Esophagus squamous epithelium (tissue), 5 donors: Measurements from ENCODE around the gene ZNF532. TPM values are rescaled to one million over a fixed set of nuclear protein-coding genes. Genes with fewer than 3 reads are reported as not detected.
A peak's percentile ranks its signal among the peaks of the same experiment; 100 is the strongest.

ENCODE experiments used
- DNase-seq: peaks from one replicate; lab custom pipeline; 2025; lab: John Stamatoyannopoulos, UW
- H3K27ac ChIP-seq, 4 donors: fragments of 200-600 bp; sonication (generic); one replicate each; pipeline ENCODE4 v1.5.1; 2016 to 2019; ENCODE audit warnings: mild to moderate bottlenecking in 1 of 4
- H3K27me3 ChIP-seq, 4 donors: fragments of 200-600 bp; sonication (generic); 1 replicate in 3 of 4; 2 replicates in 1 of 4; pipeline versions ENCODE4 v1.5.1 to v1.6.0; 2017 to 2021; ENCODE audit warnings: antibody characterized with exemption in 1 of 4
- H3K36me3 ChIP-seq, 3 donors: fragments of 200-600 bp; sonication (generic); one replicate each; pipeline ENCODE4 v1.5.1; 2016 to 2019
- H3K4me1 ChIP-seq, 3 donors: fragments of 200-600 bp; sonication (generic); one replicate each; pipeline ENCODE4 v1.5.1; 2017 to 2019
- H3K4me3 ChIP-seq, 4 donors: fragments of 200-600 bp; sonication (generic); 1 replicate in 3 of 4; 2 replicates in 1 of 4; pipeline ENCODE4 v1.5.1; 2016 to 2019; ENCODE audit warnings: mild to moderate bottlenecking in 2 of 4, moderate library complexity in 1 of 4
- H3K9me3 ChIP-seq, 3 donors: fragments of 200-600 bp; sonication (generic); one replicate each; pipeline ENCODE4 v1.5.1; 2016 to 2019
- CTCF ChIP-seq, 6 experiments: fragments of 450-650 bp in 4 of 6; fragments of 200-600 bp in 2 of 6; sonication (generic) in 2 of 6; IDR thresholded peaks; one replicate each; pipeline ENCODE4 v1.5.1; 2016 to 2019; ENCODE audit warnings: antibody characterized with exemption in 6 of 6, mild to moderate bottlenecking in 4 of 6, moderate library complexity in 4 of 6
- POLR2A ChIP-seq, 4 donors: fragments of 450-650 bp; IDR thresholded peaks; one replicate each; pipeline ENCODE4 v1.6.1; 2017; ENCODE audit warnings: antibody characterized with exemption in 4 of 4, mild to moderate bottlenecking in 4 of 4, moderate library complexity in 3 of 4
- WGBS, 2 donors: methylation state at CpG; one replicate each; pipeline ENCODE4 v1.1.5; 2018; 5-methylcytosine and 5-hydroxymethylcytosine counted together
- intact Hi-C: fragments of 100-400 bp; cut with DNase I; formaldehyde crosslinking; loops from one replicate; pipeline ENCODE4 v1.15.0; 2022
- total RNA-seq, 4 donors: library from RNA; depleted of rRNA; stranded (reverse); fragments of >200 nt; gene quantifications; one replicate each; pipeline ENCODE4 v1.1.0, GENCODE V29; 2016
- donor health status: DM: yes; HTN: yes; CAD: no.

Gene ZNF532
- total RNA-seq, 4 donors from 2014 or later, result 30.7 to 52.3 (median 32.6) TPM

GRCh38 chr18:58884680-58885079 is 20.0 kb downstream of the ZNF532 start:
- no peak overlapping the region for H3K4me3 ChIP-seq
- H3K27me3 ChIP-seq, result no peaks in the 10 kb centered on the region
- DNase-seq, result no peak
- 89 to 92% methylated on average over 5 of the region's 5 CpGs for WGBS, 2 donors
- H3K36me3 ChIP-seq, result peaks cover 0 to 52% (median 0%) of the 10 kb centered on the region in 3 donors
- no peaks in the 10 kb centered on the region for H3K9me3 ChIP-seq
- H3K27ac ChIP-seq, result no peak overlapping the region
- TF ChIP-seq CTCF (IDR thresholded peaks at IDR 0.05) (no peak), POLR2A (IDR thresholded peaks at IDR 0.05) (no peak)
- intact Hi-C loops, result no loop called here
- H3K4me1 ChIP-seq, result peaks cover 0 to 43% (median 7%) of the 10 kb centered on the region in 3 donors

- Histone ChIP-seq H3K4me3 (no peak overlapping the region), H3K36me3 (peaks cover 0 to 41% (median 0%) of the 10 kb centered on the region in 3 donors), H3K27ac (peak overlapping the region in 3 of 4 donors; percentile 6 to 73 (median 60)), H3K27me3 (no peaks in the 10 kb centered on the region), H3K9me3 (no peaks in the 10 kb centered on the region), H3K4me1 (peaks cover 0 to 34% (median 7%) of the 10 kb centered on the region in 3 donors)
- DNase-seq, result no peak
- 57 to 60% methylated on average over 3 of the region's 3 CpGs for WGBS, 2 donors
- intact Hi-C loops, result no loop called here
- no peak for TF ChIP-seq CTCF (IDR thresholded peaks at IDR 0.05)
- TF ChIP-seq POLR2A (IDR thresholded peaks at IDR 0.05), result no peak
These were observed 21.8 kb downstream of the ZNF532 start for GRCh38 chr18:58886431-58886830.

- intact Hi-C loops, result no loop called here
These were observed 22.4 kb downstream of the ZNF532 start for GRCh38 chr18:58886864-58887612.

GRCh38 chr18:58887613-58887963 is 22.9 kb downstream of the ZNF532 start:
- Histone ChIP-seq H3K27ac (peak overlapping the region in 3 of 4 donors; percentile 60 to 78 (median 73)), H3K27me3 (no peaks in the 10 kb centered on the region), H3K9me3 (no peaks in the 10 kb centered on the region), H3K4me1 (peaks cover 0 to 36% (median 7%) of the 10 kb centered on the region in 3 donors), H3K36me3 (peaks cover 0 to 40% (median 0%) of the 10 kb centered on the region in 3 donors), H3K4me3 (peak overlapping the region in 1 of 4 donors; percentile 28)
- intact Hi-C loops, result no loop called here
- no peak for DNase-seq
- TF ChIP-seq POLR2A (IDR thresholded peaks at IDR 0.05) (no peak), CTCF (IDR thresholded peaks at IDR 0.05) (no peak)
- 49 to 70% methylated on average over 9 to 10 of the region's 10 CpGs for WGBS, 2 donors

More at GRCh38 chr18:58886864-58887612, 22.4 kb downstream of the ZNF532 start:
- H3K27ac ChIP-seq, result peak overlapping the region; percentile 6 to 78 (median 66)
- peaks cover 0 to 37% (median 7%) of the 10 kb centered on the region in 3 donors for H3K4me1 ChIP-seq
- DNase-seq, result no peak
- H3K9me3 ChIP-seq, result no peaks in the 10 kb centered on the region
- TF ChIP-seq POLR2A (IDR thresholded peaks at IDR 0.05) (no peak), CTCF (IDR thresholded peaks at IDR 0.05) (no peak)
- H3K27me3 ChIP-seq, result no peaks in the 10 kb centered on the region
- peak overlapping the region in 1 of 4 donors; percentile 28 for H3K4me3 ChIP-seq
- 36 to 51% methylated on average over 8 of the region's 8 CpGs for WGBS, 2 donors
- peaks cover 0 to 40% (median 0%) of the 10 kb centered on the region in 3 donors for H3K36me3 ChIP-seq

GRCh38 chr18:58891776-58892175 is 27.1 kb downstream of the ZNF532 start:
- 83 to 92% methylated on average over 2 of the region's 2 CpGs for WGBS, 2 donors
- H3K36me3 ChIP-seq, result peaks cover 0 to 13% (median 0%) of the 10 kb centered on the region in 3 donors
- H3K4me3 ChIP-seq, result peak overlapping the region in 3 of 4 donors; percentile 6 to 32 (median 8)
- no peak for DNase-seq
- intact Hi-C loops, result no loop called here
- no peak for TF ChIP-seq CTCF (IDR thresholded peaks at IDR 0.05)
- TF ChIP-seq POLR2A (IDR thresholded peaks at IDR 0.05), result no peak
- H3K4me1 ChIP-seq, result peaks cover 0 to 54% (median 16%) of the 10 kb centered on the region in 3 donors
- no peaks in the 10 kb centered on the region for H3K9me3 ChIP-seq
- H3K27ac ChIP-seq, result peak overlapping the region in 2 of 4 donors; percentile 40 to 48
- no peaks in the 10 kb centered on the region for H3K27me3 ChIP-seq
